HT1080 (cell line): Measurements from ENCODE around the gene ERMARD. TPM values are rescaled to one million over a fixed set of nuclear protein-coding genes. Genes with fewer than 3 reads are reported as not detected.

ENCODE experiments used
- DNase-seq: peaks from one replicate; pipeline ENCODE4 v3.0.0-alpha.2; 2015; ENCODE audit warnings: low read depth
- total RNA-seq: library from RNA; depleted of rRNA; stranded (reverse); fragments of >200 nt; shearing (Covaris generic); gene quantifications from 2 replicates; pipeline ENCODE4 v1.2.3, GENCODE V29; 2014

The ERMARD gene
- total RNA-seq, 1 experiment from 2014 or later = 16.6 TPM

- DNase-seq = no peak
These were observed 50.2 kb downstream of the ERMARD start for GRCh38 chr6:169801396-169802160.

- no peak for DNase-seq
These were observed 51.4 kb downstream of the ERMARD start for GRCh38 chr6:169802790-169803189.

- DNase-seq = no peak
These were observed 51.9 kb downstream of the ERMARD start for GRCh38 chr6:169803271-169803811.

GRCh38 chr6:169803816-169804340, 52.5 kb downstream of the ERMARD start:
- DNase-seq = no peak

GRCh38 chr6:169804427-169804826, 53.0 kb downstream of the ERMARD start:
- no peak for DNase-seq

- DNase-seq = no peak
These were observed 53.9 kb downstream of the ERMARD start for GRCh38 chr6:169805242-169805838.

GRCh38 chr6:169806701-169807100, 55.3 kb downstream of the ERMARD start:
- no peak for DNase-seq

GRCh38 chr6:169807229-169807628, 55.8 kb downstream of the ERMARD start:
- no peak for DNase-seq

- no peak for DNase-seq
These were observed 56.5 kb downstream of the ERMARD start for GRCh38 chr6:169807699-169808607.

- DNase-seq = no peak
These were observed 57.2 kb downstream of the ERMARD start for GRCh38 chr6:169808608-169808967.

GRCh38 chr6:169809386-169809785, 58.0 kb downstream of the ERMARD start:
- no peak for DNase-seq

- no peak for DNase-seq
These were observed 58.9 kb downstream of the ERMARD start for GRCh38 chr6:169810066-169810989.

GRCh38 chr6:169811072-169811471, 59.6 kb downstream of the ERMARD start:
- no peak for DNase-seq

GRCh38 chr6:169811521-169812256, 60.3 kb downstream of the ERMARD start:
- DNase-seq = no peak

- no peak for DNase-seq
These were observed 60.8 kb downstream of the ERMARD start for GRCh38 chr6:169812257-169812644.

GRCh38 chr6:169813969-169814368, 62.5 kb downstream of the ERMARD start:
- no peak for DNase-seq

GRCh38 chr6:169816054-169816453, 64.6 kb downstream of the ERMARD start:
- no peak for DNase-seq

- DNase-seq = no peak
These were observed 65.6 kb downstream of the ERMARD start for GRCh38 chr6:169816975-169817374.

GRCh38 chr6:169820358-169820757, 68.9 kb downstream of the ERMARD start:
- no peak for DNase-seq

- DNase-seq = no peak
These were observed 72.6 kb downstream of the ERMARD start for GRCh38 chr6:169824021-169824420.
